ENCODE results near the gene NUDT16L1.

The NUDT16L1 gene

DNA sequence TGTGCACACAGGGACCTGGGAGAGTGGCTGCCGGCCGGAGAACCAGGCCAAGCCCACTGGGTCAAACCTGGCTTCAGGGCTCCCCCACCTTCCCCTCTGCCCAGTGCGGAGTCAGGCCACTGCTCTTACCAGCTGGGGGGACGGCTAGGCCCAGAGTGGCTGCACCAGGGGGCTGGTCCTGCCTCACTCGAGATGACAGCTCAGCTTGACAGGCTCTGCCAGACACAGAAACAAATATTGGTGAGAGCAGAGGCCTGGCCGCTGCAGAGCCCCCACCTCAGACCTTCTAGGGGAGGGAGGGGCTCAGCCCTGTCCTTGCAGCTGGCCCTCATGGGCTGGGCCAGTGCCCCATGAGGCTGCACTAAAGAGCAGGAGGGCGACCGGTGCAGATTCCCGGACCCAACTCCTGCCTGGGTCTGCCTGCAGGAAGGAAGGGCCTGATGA is 4.5 kb downstream of the NUDT16L1 start:
- peaks cover 3% of the 10 kb centered on the region for H3K4me1 ChIP-seq (ENCODE audit: low read length)
- H3K4me3 ChIP-seq (ENCODE audit: low read length) = no peak overlapping the region
- H2AFZ ChIP-seq (ENCODE audit: low read depth, low read length) = no peak overlapping the region
- no peak overlapping the region for H3K9ac ChIP-seq (ENCODE audit: low read length)
- no peaks in the 10 kb centered on the region for H3K27me3 ChIP-seq (ENCODE audit: low read depth, low read length)
- no peak overlapping the region for H3K4me2 ChIP-seq (ENCODE audit: low read length)
- H3K27ac ChIP-seq (ENCODE audit: low read length) = no peak overlapping the region
- peaks cover 13% of the 10 kb centered on the region for H3K79me2 ChIP-seq (ENCODE audit: low read length)
- H3K36me3 ChIP-seq (replicated peaks; ENCODE audit: low read depth, low read length) = peaks cover 14% of the 10 kb centered on the region
- H4K20me1 ChIP-seq (ENCODE audit: insufficient read depth, low read length) = no peaks in the 10 kb centered on the region
- H3K9me3 ChIP-seq (ENCODE audit: insufficient read depth, low read length) = no peaks in the 10 kb centered on the region
- TF ChIP-seq EZH2phosphoT487 (IDR thresholded peaks at IDR 0.05; ENCODE audit: low read depth) = no peak
- TF ChIP-seq, protein P1, sequence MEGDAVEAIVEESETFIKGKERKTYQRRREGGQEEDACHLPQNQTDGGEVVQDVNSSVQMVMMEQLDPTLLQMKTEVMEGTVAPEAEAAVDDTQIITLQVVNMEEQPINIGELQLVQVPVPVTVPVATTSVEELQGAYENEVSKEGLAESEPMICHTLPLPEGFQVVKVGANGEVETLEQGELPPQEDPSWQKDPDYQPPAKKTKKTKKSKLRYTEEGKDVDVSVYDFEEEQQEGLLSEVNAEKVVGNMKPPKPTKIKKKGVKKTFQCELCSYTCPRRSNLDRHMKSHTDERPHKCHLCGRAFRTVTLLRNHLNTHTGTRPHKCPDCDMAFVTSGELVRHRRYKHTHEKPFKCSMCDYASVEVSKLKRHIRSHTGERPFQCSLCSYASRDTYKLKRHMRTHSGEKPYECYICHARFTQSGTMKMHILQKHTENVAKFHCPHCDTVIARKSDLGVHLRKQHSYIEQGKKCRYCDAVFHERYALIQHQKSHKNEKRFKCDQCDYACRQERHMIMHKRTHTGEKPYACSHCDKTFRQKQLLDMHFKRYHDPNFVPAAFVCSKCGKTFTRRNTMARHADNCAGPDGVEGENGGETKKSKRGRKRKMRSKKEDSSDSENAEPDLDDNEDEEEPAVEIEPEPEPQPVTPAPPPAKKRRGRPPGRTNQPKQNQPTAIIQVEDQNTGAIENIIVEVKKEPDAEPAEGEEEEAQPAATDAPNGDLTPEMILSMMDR (IDR thresholded peaks at IDR 0.05; ENCODE audit: low read depth, low read length) = no peak

DNA sequence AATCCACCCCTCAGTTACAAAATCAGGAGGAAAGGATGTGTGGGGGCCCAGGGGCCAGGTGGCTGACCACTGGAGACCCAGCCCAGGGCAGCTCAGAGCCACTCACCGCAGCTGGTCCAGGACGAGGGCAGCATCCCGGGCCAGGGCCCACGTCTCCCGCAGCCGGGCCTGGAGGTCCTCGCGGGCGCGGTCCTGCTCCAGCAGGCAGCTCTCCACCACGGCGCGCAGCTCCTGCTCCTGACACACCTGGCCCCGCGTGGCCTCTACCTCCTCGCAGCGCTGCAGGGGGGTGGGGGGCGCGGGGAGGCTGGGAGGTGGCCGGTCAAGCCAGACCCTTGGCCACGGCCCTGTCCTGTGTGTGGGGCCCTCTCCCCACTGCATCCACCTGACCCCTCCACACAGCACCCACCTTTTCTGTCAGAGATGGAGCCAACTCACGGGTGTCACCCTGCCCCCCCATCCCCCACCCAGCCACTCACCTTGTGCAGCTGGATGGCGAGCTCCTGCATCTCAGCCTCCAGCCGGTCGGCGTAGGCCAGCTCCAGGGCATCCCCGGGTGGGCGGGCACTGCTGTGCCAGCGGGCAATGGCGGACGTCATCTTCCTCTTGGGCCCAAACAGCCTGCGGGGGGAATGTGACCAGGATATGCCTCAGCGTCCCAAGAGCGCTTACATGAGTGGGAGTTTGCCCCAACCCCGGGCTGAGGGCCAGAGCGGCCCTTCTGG is 5.1 kb downstream of the NUDT16L1 start:
- Histone ChIP-seq H3K4me1 (ENCODE audit: low read length) (peaks cover 3% of the 10 kb centered on the region; the same call in 1 of the 2 replicates), H2AFZ (ENCODE audit: low read depth, low read length) (no peak overlapping the region), H3K9ac (ENCODE audit: low read length) (no peak overlapping the region), H3K79me2 (ENCODE audit: low read length) (peaks cover 13% of the 10 kb centered on the region), H3K4me2 (ENCODE audit: low read length) (no peak overlapping the region), H3K36me3 (replicated peaks; ENCODE audit: low read depth, low read length) (peaks cover 14% of the 10 kb centered on the region), H3K9me3 (ENCODE audit: insufficient read depth, low read length) (no peaks in the 10 kb centered on the region), H4K20me1 (ENCODE audit: insufficient read depth, low read length) (no peaks in the 10 kb centered on the region), H3K27ac (ENCODE audit: low read length) (no peak overlapping the region), H3K27me3 (ENCODE audit: low read depth, low read length) (no peaks in the 10 kb centered on the region), H3K4me3 (ENCODE audit: low read length) (no peak overlapping the region)
- TF ChIP-seq, protein P1 (IDR thresholded peaks at IDR 0.05; ENCODE audit: low read depth, low read length) = no peak
- no peak for TF ChIP-seq EZH2phosphoT487 (IDR thresholded peaks at IDR 0.05; ENCODE audit: low read depth)

DNA sequence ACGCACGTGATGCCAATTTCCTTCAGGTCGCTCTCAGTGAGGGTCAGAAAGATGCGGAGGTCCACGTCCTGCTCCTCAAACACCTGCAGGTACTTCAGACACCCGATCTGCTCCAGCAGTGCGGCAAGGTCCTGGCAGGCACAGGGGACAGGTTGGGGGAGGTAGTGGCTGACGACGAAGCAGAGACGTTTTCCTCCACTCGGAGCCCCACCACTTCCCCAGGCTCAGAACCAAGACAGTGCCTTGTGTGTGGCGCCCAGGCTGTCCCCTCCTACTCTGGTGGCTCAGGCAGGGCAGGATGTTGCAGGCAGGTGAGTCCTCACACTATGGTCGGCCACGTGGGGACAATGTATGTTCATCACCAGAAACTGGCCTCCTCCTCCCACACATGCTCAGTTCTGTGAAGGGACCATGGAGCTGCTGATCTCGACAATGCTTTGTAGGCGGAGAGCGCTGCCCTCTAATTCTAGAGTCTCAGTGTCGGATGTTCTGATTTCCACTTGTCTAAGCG is 5.7 kb downstream of the NUDT16L1 start:
- H3K36me3 ChIP-seq (replicated peaks; ENCODE audit: low read depth, low read length) = peaks cover 14% of the 10 kb centered on the region
- H3K4me2 ChIP-seq (ENCODE audit: low read length) = no peak overlapping the region
- no peaks in the 10 kb centered on the region for H4K20me1 ChIP-seq (ENCODE audit: insufficient read depth, low read length)
- H2AFZ ChIP-seq (ENCODE audit: low read depth, low read length) = no peak overlapping the region
- peaks cover 3% of the 10 kb centered on the region; the same call in 1 of the 2 replicates for H3K4me1 ChIP-seq (ENCODE audit: low read length)
- no peak overlapping the region for H3K9ac ChIP-seq (ENCODE audit: low read length)
- no peak overlapping the region for H3K4me3 ChIP-seq (ENCODE audit: low read length)
- H3K9me3 ChIP-seq (ENCODE audit: insufficient read depth, low read length) = no peaks in the 10 kb centered on the region
- H3K79me2 ChIP-seq (ENCODE audit: low read length) = peaks cover 8% of the 10 kb centered on the region
- no peak for TF ChIP-seq EZH2phosphoT487 (IDR thresholded peaks at IDR 0.05; ENCODE audit: low read depth)
- TF ChIP-seq, protein P1 (IDR thresholded peaks at IDR 0.05; ENCODE audit: low read depth, low read length) = no peak
- no peak overlapping the region for H3K27ac ChIP-seq (ENCODE audit: low read length)
- H3K27me3 ChIP-seq (ENCODE audit: low read depth, low read length) = no peaks in the 10 kb centered on the region

DNA sequence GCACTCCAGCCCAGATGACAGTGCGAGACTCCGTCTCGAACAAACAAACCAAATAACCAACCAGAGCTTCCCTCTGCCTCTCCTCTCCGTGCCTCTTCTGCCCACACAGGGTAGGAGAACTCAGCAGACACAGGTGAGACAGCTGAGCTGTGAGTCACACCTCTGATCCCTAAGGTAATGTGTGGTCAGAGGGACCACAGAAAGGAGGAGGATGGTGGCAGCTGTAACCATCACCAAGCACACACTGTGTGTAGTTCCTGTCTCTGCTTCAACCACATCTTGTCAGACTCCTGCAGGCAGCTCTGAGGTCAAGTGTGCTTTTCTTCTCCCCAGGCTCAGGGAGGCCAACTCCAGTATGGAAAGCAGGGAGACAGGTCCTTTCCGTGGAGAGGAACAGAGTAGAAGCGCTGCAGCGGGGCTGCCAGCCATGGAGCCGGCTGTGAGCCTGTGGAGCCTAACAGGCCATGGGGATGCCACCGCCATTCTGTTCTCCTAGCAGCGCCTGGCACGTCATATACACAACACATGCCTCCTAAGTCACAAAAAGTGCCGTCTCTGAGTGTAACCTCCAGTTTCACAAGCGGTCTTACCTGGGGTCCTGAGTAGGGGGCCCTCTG is 7.1 kb downstream of the NUDT16L1 start:
- Histone ChIP-seq H3K27me3 (ENCODE audit: low read depth, low read length) (no peaks in the 10 kb centered on the region), H2AFZ (ENCODE audit: low read depth, low read length) (no peak overlapping the region), H3K4me1 (ENCODE audit: low read length) (no peaks in the 10 kb centered on the region), H3K27ac (ENCODE audit: low read length) (no peak overlapping the region), H3K4me2 (ENCODE audit: low read length) (no peak overlapping the region), H3K9ac (ENCODE audit: low read length) (no peak overlapping the region), H4K20me1 (ENCODE audit: insufficient read depth, low read length) (no peaks in the 10 kb centered on the region), H3K36me3 (replicated peaks; ENCODE audit: low read depth, low read length) (peaks cover 14% of the 10 kb centered on the region), H3K79me2 (ENCODE audit: low read length) (no peaks in the 10 kb centered on the region), H3K4me3 (ENCODE audit: low read length) (no peak overlapping the region), H3K9me3 (ENCODE audit: insufficient read depth, low read length) (no peaks in the 10 kb centered on the region)
- TF ChIP-seq EZH2phosphoT487 (IDR thresholded peaks at IDR 0.05; ENCODE audit: low read depth) = no peak
- TF ChIP-seq, protein P1 (IDR thresholded peaks at IDR 0.05; ENCODE audit: low read depth, low read length) = no peak

Measured in OCI-LY3 (cell line).